T-helper 2 cell treated with Interferon-gamma antibody and Interleukin-4, amounts not matched to agents 5 μg/mL and 100 μg/mL, for 36 hours (primary cell): ENCODE data around the gene ZNF428.

Source experiments
- DNase-seq: peaks from one replicate; pipeline ENCODE4 v3.0.0; 2021; ENCODE audit warnings: low spot score
- H3K27ac Mint-ChIP-seq: one replicate; pipeline ENCODE4 v1.8.0; 2021; ENCODE audit warnings: mild to moderate bottlenecking, mixed read lengths
- H3K27me3 Mint-ChIP-seq: one replicate; pipeline ENCODE4 v1.8.0; 2021; ENCODE audit warnings: low read depth, mixed read lengths
- H3K36me3 Mint-ChIP-seq: one replicate; pipeline ENCODE4 v1.8.0; 2021; ENCODE audit warnings: low read depth, mixed read lengths
- H3K4me1 Mint-ChIP-seq: one replicate; pipeline ENCODE4 v1.8.0; 2021; ENCODE audit warnings: low read depth, mixed read lengths
- H3K4me3 Mint-ChIP-seq: one replicate; pipeline ENCODE4 v1.8.0; 2022; ENCODE audit warnings: mild to moderate bottlenecking, moderate library complexity, mixed read lengths
- H3K9me3 Mint-ChIP-seq: one replicate; pipeline ENCODE4 v1.8.0; 2021; ENCODE audit warnings: mixed read lengths

The ZNF428 gene

GRCh38 chr19:43619262-43620060, at the start of gene ZNF428:
Gene ZNF428, minus strand, starts transcription at chr19:43619629. Its CDS starts 5,325 bp downstream, at chr19:43614304.
- Mint-ChIP-seq H3K9me3 (no peaks in the 10 kb centered on the region), H3K36me3 (peaks cover 1% of the 10 kb centered on the region), H3K27ac (peak within 1 kb of the TSS; percentile 98), H3K27me3 (no peaks in the 10 kb centered on the region), H3K4me3 (peak within 1 kb of the TSS; percentile 97), H3K4me1 (peaks cover 22% of the 10 kb centered on the region)
- DNase-seq: peak; percentile 93

GRCh38 chr19:43668406-43669109, 49.1 kb upstream of the ZNF428 start:
- Mint-ChIP-seq H3K4me3 (peak overlapping the region; percentile 95), H3K9me3 (no peaks in the 10 kb centered on the region), H3K27me3 (peaks cover 12% of the 10 kb centered on the region), H3K36me3 (peaks cover 31% of the 10 kb centered on the region), H3K27ac (peak overlapping the region; percentile 87), H3K4me1 (peaks cover 40% of the 10 kb centered on the region)
- peak; percentile 92 for DNase-seq

- no peak for DNase-seq
- Mint-ChIP-seq H3K27ac (peak overlapping the region; percentile 87), H3K4me1 (peaks cover 41% of the 10 kb centered on the region), H3K4me3 (peak overlapping the region; percentile 95), H3K36me3 (peaks cover 31% of the 10 kb centered on the region), H3K27me3 (peaks cover 12% of the 10 kb centered on the region), H3K9me3 (no peaks in the 10 kb centered on the region)
Measured at GRCh38 chr19:43667876-43668405, 48.5 kb upstream of the ZNF428 start.

- Mint-ChIP-seq H3K27me3 (peaks cover 11% of the 10 kb centered on the region), H3K4me1 (peaks cover 41% of the 10 kb centered on the region), H3K27ac (peak overlapping the region; percentile 87)
Measured at GRCh38 chr19:43667126-43667875, 47.9 kb upstream of the ZNF428 start.

GRCh38 chr19:43664018-43664417, 44.6 kb upstream of the ZNF428 start:
- Mint-ChIP-seq H3K36me3 (peaks cover 52% of the 10 kb centered on the region), H3K27ac (peak overlapping the region; percentile 65), H3K4me1 (peaks cover 27% of the 10 kb centered on the region), H3K4me3 (peak overlapping the region; percentile 66), H3K27me3 (no peaks in the 10 kb centered on the region), H3K9me3 (no peaks in the 10 kb centered on the region)
- peak; percentile 16 for DNase-seq

More at GRCh38 chr19:43667126-43667875, 47.9 kb upstream of the ZNF428 start:
- Mint-ChIP-seq H3K4me3 (peak overlapping the region; percentile 95), H3K36me3 (peaks cover 36% of the 10 kb centered on the region), H3K9me3 (no peaks in the 10 kb centered on the region)
- no peak for DNase-seq

- Mint-ChIP-seq H3K36me3 (peaks cover 53% of the 10 kb centered on the region), H3K9me3 (peaks cover 4% of the 10 kb centered on the region), H3K27me3 (no peaks in the 10 kb centered on the region), H3K27ac (no peak overlapping the region), H3K4me1 (peaks cover 18% of the 10 kb centered on the region), H3K4me3 (no peak overlapping the region)
- no peak for DNase-seq
Measured at GRCh38 chr19:43662487-43662886, 43.1 kb upstream of the ZNF428 start.

- no peak overlapping the region for H3K27ac Mint-ChIP-seq
- peaks cover 16% of the 10 kb centered on the region for H3K4me1 Mint-ChIP-seq
- H3K9me3 Mint-ChIP-seq: peaks cover 4% of the 10 kb centered on the region
- H3K4me3 Mint-ChIP-seq: no peak overlapping the region
- H3K27me3 Mint-ChIP-seq: no peaks in the 10 kb centered on the region
- DNase-seq: no peak
- peaks cover 53% of the 10 kb centered on the region for H3K36me3 Mint-ChIP-seq
Measured at GRCh38 chr19:43660971-43661360, 41.5 kb upstream of the ZNF428 start.

- H3K27ac Mint-ChIP-seq: no peak overlapping the region
- peaks cover 16% of the 10 kb centered on the region for H3K4me1 Mint-ChIP-seq
- H3K36me3 Mint-ChIP-seq: peaks cover 58% of the 10 kb centered on the region
- no peak overlapping the region for H3K4me3 Mint-ChIP-seq
- H3K27me3 Mint-ChIP-seq: no peaks in the 10 kb centered on the region
- H3K9me3 Mint-ChIP-seq: peaks cover 4% of the 10 kb centered on the region
- no peak for DNase-seq
Measured at GRCh38 chr19:43660301-43660970, 41.0 kb upstream of the ZNF428 start.

GRCh38 chr19:43658494-43658893, 39.1 kb upstream of the ZNF428 start:
- H3K9me3 Mint-ChIP-seq: peaks cover 4% of the 10 kb centered on the region
- H3K4me1 Mint-ChIP-seq: peaks cover under 1% of the 10 kb centered on the region
- H3K27ac Mint-ChIP-seq: no peak overlapping the region
- no peak for DNase-seq
- H3K27me3 Mint-ChIP-seq: no peaks in the 10 kb centered on the region
- peaks cover 52% of the 10 kb centered on the region for H3K36me3 Mint-ChIP-seq
- H3K4me3 Mint-ChIP-seq: no peak overlapping the region

GRCh38 chr19:43658001-43658400, 38.6 kb upstream of the ZNF428 start:
- Mint-ChIP-seq H3K27ac (no peak overlapping the region), H3K9me3 (peaks cover 4% of the 10 kb centered on the region), H3K4me1 (no peaks in the 10 kb centered on the region), H3K27me3 (no peaks in the 10 kb centered on the region), H3K4me3 (no peak overlapping the region), H3K36me3 (peaks cover 56% of the 10 kb centered on the region)
- DNase-seq: no peak

- H3K27me3 Mint-ChIP-seq: no peaks in the 10 kb centered on the region
- peaks cover 1% of the 10 kb centered on the region for H3K4me1 Mint-ChIP-seq
- H3K27ac Mint-ChIP-seq: no peak overlapping the region
- H3K36me3 Mint-ChIP-seq: peaks cover 53% of the 10 kb centered on the region
- no peak overlapping the region for H3K4me3 Mint-ChIP-seq
- H3K9me3 Mint-ChIP-seq: peaks cover 4% of the 10 kb centered on the region
- no peak for DNase-seq
Measured at GRCh38 chr19:43656436-43656835, 37.0 kb upstream of the ZNF428 start.

GRCh38 chr19:43652546-43652874, 33.1 kb upstream of the ZNF428 start:
- H3K27ac Mint-ChIP-seq: no peak overlapping the region
- H3K4me1 Mint-ChIP-seq: peaks cover 1% of the 10 kb centered on the region
- peaks cover 37% of the 10 kb centered on the region for H3K36me3 Mint-ChIP-seq

GRCh38 chr19:43651758-43652545, 32.5 kb upstream of the ZNF428 start:
- Mint-ChIP-seq H3K36me3 (peaks cover 32% of the 10 kb centered on the region), H3K4me3 (no peak overlapping the region), H3K27ac (no peak overlapping the region), H3K27me3 (no peaks in the 10 kb centered on the region), H3K4me1 (peaks cover 1% of the 10 kb centered on the region), H3K9me3 (no peaks in the 10 kb centered on the region)
- peak; percentile 27 for DNase-seq

More at GRCh38 chr19:43652546-43652874, 33.1 kb upstream of the ZNF428 start:
- Mint-ChIP-seq H3K4me3 (no peak overlapping the region), H3K9me3 (no peaks in the 10 kb centered on the region), H3K27me3 (no peaks in the 10 kb centered on the region)
- no peak for DNase-seq
